OCI-LY3 (cell line): Measurements from ENCODE around the gene SMIM41.

Source experiments
- EZH2phosphoT487 ChIP-seq: fragments of 200-600 bp; shearing (Covaris generic); IDR thresholded peaks from 2 replicates; pipeline ENCODE4 v1.6.1; 2018; ENCODE audit warnings: antibody characterized with exemption, mixed run types, low read depth
- TF ChIP-seq, protein P1 (sequence below): fragments of 200-600, 300-600 bp; sonication (generic); IDR thresholded peaks from 2 replicates; pipeline ENCODE4 v1.5.1; 2014; ENCODE audit warnings: antibody characterized with exemption, low read length, low read depth

DNA sequence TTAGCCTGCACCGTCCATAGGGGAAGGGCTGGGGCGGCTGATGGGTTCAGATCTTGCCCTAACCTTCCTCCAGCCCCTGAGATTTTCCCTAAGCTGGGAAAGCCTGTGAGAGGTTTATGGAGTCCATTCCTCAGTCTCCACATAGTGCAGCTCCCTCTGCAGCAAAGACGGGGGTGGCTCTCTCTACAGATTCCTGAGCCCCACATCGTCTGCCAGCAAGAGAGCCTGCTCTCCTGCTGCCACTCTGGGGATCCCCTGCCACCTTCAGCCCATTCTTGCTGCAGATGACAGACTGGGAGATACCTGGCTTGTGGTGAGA, 3.1 kb downstream of the SMIM41 start:
- TF ChIP-seq, protein P1, sequence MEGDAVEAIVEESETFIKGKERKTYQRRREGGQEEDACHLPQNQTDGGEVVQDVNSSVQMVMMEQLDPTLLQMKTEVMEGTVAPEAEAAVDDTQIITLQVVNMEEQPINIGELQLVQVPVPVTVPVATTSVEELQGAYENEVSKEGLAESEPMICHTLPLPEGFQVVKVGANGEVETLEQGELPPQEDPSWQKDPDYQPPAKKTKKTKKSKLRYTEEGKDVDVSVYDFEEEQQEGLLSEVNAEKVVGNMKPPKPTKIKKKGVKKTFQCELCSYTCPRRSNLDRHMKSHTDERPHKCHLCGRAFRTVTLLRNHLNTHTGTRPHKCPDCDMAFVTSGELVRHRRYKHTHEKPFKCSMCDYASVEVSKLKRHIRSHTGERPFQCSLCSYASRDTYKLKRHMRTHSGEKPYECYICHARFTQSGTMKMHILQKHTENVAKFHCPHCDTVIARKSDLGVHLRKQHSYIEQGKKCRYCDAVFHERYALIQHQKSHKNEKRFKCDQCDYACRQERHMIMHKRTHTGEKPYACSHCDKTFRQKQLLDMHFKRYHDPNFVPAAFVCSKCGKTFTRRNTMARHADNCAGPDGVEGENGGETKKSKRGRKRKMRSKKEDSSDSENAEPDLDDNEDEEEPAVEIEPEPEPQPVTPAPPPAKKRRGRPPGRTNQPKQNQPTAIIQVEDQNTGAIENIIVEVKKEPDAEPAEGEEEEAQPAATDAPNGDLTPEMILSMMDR, result no peak
- TF ChIP-seq EZH2phosphoT487, result no peak
